Activated CD4-positive, alpha-beta T cell treated with anti-CD3 and anti-CD28 coated beads, Interleukin-2, amount 50 U/mL, for 16 hours (primary cell): ENCODE data around the gene PAX6.

ENCODE experiments used
- DNase-seq: peaks from one replicate; pipeline ENCODE4 v3.0.0-alpha.2; 2020

Gene PAX6

DNA sequence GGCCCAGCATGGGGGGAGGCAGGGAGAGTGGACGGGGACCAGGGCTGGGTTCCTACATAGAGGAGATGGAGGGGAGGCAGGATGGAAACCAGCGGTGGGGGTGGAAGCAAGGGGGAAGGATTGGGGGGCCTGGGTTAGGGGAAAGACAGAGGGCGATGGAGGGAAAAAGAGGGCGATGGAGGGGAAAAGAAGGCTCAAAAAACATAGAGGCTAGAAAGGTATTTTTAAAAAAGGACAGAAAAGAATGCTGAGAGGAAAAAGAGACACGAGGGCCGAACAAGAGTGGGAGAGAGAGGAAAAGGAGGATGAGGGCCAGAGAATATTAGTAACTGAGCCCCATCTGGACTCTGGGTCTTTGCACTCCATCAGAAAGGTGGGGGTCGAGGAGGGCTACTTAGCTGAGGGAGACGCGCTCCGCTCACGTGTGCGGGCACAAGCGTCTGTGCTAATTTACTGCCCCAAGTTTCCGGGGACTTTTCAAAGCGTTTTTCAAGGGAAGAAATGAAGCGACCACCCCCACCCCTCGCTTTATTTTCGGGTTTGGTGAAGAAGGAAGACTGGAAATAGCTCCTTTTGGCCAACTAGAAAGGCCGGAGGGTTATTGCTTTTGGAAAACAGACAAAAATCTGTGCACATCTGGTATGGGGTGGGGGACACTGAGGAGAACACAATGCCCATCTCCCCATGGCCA lies 14.5 kb downstream of the PAX6 start:
- DNase-seq = no peak

DNA sequence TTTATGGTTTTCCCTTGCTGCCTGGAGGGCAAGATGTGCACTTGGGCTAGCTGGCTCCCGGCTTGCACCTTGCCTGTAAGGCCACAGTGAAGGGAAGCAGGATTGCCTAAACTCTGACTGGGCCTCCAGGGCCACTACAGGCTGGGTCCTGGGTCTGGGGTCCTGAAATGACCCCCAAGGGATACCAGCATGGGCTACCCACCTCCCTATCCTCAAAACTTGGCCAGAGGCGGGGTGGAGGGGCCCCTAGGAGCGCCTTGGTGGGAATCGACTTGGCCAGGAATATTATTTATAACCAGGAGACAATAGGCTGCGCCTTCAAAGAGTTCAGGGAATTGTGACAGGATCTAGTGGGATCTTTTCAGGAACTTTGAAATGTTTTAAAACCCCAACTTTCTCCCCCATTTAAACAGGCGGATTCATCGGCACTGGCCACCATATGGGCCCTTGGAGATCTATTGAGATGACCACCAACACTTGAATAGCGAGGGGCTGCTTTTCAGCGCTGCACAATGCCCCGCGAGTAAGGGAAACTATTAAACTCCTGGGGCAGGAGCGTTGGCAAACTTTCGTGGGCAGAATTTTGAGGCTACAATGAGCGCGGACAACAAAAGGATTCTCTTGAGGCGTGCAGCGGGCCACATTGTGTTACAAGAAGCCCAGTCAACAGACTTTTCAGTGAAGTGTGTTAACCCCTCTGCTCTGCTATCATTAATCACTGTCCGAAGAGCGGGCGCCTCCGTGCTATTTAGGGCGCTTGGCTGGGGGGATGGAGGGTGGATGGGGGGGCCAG lies 15.2 kb downstream of the PAX6 start:
- DNase-seq = no peak

DNA sequence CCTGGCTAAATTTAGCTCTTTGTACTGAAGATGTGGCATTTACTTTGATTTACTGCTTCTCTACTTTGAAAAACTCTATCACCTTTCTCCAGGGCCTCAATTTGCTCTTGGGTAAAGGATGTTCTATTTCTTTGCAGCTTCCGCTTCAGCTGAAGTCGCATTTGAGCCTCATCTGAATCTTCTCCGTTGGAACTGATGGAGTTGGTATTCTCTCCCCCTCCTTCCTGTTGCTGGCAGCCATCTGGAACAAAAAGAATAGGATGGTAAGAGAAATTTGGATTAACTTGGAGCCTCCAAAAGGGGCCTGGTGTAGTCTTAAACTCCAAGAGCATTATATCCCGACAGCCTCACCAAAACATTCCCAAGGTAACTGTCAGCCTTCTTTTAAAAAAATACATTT lies 16.6 kb downstream of the PAX6 start:
- no peak for DNase-seq

DNA sequence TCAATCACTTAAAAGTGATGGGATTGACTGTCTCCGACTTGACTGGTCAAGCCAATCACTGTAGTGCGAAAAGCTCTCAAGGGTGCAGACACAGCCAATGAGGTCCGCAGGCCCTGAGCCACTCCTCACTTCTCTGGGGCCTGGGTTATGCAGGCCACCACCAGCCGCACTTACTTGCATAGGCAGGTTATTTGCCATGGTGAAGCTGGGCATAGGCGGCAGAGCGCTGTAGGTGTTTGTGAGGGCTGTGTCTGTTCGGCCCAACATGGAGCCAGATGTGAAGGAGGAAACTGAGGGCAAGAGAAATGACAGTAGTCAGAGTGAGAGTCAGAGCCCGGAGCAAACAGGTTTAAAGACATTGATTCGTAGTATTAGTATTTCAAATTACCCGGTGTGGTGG lies 17.9 kb downstream of the PAX6 start:
- DNase-seq = no peak

DNA sequence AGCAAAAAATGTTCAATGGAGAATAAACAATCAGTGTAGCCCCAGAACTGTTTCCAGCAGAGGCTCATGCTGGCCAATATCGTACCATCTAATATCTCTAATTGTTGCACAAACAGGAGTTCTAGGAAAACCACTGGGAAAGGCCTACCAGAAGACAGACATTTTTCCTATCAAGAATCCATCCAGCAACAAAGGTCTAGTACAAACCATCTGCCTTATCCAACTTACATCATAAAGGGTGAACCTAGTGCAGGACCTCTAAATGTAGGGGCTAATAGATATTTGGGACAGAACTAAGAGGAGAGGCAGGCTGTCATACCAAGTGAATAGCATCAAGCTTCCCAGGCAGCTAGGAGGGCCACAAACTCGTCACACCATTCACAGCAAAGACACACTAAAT lies 18.7 kb downstream of the PAX6 start:
- no peak for DNase-seq

DNA sequence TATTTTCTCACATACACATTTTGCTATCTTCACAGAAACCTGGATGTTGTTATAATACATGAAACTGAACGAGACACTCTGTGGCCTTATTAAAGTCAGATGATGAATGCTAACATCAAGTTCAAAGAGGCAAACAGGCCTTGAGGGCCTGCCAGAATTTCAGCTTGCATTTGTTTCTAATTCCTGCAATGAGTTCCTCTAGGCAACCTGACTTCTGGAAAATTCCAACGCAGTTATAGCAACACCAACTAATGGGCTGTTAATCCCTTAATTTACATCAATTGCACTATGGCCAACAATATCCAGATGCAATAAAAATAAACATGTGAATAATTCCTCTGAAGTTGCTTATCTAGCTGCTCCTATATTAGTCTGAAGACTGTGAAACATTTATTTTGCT lies 19.1 kb downstream of the PAX6 start:
- no peak for DNase-seq

DNA sequence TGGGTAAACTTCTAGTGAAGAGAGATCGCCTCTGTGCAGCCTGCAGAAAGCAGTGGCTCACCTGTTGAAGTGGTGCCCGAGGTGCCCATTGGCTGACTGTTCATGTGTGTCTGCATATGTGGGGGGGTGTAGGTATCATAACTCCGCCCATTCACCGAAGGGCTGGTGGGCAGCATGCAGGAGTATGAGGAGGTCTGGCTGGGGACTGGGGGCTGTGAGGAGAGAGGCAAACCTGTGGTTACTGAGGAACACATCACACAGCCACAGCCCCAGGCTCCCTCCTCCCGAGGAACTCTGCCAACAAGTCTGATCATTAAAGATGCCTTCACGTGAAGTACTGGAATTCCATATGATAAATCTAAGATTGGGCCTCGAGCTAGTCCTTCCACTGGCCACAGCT lies 20.5 kb downstream of the PAX6 start:
- DNase-seq = no peak

DNA sequence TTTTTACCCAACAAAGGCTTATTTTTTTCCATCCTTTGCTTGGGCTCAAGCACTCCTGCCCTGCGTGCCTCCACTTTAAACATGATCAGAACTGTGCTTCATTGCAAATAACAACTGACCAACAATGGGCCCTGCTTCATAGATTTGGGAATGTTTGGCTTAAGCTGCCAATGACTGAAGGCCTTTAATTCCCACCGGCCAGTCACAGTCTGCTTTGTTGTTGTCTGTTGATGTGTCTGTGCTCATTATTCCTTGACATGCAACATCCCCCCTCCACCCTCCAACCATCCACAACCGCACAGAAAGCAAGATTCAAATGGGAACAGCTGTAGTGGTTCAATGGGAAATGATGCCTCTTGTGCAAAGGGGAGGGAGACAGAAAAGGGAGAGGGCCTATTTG lies 23.0 kb downstream of the PAX6 start:
- no peak for DNase-seq

DNA sequence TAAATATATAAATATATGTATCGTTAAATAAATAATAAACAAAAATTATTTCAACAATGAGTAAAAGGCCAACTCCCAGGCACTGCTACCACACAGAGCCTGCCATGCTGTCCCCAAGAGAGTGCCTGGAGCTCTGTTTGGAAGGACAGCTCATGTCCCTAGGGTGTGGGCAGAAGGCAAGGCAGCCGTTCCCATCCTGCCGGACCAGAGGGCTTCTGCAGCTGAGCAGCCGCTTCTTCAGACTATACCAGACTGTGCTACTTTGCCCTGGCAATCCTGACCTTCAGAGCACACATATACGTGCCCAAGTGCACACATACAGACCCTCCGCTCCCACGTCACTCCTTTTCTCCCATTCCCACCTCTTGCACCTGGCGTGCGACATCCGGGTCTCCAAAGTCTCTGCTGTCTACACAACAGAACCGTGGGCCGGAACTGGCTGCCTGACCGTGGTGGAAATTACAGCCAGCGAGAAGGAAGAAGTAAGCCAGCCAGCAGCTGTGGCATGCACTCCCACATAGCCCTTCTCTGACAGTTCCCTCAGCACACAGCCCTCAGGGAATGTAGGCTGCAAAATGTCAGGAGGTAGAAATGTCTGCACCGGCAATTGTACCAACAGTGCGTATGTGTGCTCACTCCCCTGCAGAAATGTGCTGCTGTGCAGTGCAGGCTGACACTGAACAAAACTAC lies 24.0 kb downstream of the PAX6 start:
- no peak for DNase-seq

DNA sequence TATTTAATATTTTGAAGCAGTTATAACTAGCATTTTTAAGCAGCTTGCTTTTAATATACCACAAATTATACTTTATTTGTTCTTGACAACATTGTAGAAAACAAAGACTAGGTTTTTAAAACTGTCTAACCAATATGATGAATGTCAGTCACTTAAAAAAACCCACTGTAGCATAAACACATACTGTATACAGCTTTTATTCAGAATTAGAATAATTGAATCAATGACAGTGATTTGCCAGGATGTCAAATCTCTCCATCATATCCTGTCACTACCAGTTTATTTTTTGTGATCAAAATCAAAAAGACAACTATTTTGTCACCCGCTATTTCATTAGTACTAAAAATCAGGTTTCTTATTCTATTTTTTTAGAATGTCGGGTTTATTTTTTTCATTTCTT lies 26.5 kb downstream of the PAX6 start:
- no peak for DNase-seq

DNA sequence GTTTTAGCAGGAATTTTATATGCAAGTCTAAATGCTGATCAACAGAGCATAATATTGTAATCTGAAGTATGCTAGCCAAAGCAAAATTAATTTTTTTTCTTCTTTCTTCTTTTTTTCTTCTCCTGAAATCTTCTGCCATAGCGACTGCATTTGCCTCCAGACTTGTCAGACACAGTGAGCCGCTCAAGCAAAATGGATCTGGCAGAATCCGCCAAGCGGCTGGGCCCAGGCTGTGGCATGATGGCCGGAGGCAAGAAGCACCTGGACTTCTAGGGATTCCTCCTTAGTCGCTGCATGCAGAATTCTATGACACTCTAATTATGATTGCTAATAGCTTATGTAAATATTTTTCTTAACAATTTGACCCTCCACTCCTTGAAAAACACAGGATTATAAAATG lies 27.9 kb downstream of the PAX6 start:
- DNase-seq = no peak

DNA sequence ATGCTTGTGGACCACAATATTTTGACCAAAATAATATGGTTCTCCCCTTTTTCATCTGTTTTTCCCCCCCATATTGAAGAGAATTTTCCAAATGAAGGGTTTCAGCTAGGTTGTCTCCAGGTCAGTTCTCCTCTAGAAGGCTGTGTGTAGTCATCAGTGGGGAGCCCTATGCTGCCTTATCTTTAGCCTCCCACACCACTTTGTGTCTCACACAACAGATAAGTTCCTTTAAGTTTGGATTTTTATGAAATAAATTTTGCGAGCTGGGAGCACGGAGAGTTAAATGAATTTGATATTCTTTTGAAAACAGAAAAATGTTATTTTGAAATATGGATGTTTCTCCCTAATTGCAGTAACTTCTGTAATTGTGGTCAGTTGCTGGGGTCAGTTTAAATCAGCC lies 28.9 kb downstream of the PAX6 start:
- DNase-seq = no peak

DNA sequence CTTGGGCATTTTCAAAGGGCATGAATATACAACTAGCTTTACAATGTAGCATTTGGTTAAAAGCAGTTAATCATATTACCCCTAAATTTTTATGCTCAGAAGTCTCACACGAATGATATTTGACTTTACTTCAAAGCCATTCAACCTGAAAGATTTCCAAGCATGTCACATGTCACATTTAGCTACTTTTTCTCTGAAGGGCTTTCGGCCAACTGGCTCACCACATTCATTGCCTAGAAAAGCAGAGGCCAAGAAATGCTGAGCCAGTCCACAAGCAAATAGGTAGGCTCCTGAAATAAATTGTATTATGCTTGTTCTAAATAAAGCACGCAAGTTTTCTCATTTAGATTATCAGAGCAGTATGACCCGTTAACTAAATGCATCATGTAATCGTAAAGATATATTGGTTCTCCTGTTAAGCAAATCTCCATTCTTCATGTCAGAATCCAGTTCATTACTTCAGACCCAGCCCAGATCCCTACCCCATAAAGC lies 30.6 kb downstream of the PAX6 start:
- no peak for DNase-seq

DNA sequence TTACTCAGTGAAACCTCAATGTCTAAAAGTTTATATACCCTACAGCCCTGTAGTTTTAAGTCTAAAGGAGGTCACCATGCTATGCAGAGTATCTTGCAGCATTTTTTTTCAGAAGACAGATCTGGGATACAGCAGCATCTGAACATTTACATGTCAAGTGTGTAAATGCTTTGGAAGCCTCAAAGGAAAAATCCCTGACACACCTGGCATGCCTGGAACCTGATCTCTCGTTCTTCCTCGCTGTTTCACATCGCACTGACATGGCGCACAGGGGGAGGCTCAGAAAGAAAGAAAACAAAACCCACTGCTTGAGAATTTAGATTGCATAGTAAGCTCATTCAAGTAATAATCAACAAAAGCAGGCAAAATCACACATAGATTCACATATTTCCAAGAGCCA lies 31.0 kb downstream of the PAX6 start:
- no peak for DNase-seq

DNA sequence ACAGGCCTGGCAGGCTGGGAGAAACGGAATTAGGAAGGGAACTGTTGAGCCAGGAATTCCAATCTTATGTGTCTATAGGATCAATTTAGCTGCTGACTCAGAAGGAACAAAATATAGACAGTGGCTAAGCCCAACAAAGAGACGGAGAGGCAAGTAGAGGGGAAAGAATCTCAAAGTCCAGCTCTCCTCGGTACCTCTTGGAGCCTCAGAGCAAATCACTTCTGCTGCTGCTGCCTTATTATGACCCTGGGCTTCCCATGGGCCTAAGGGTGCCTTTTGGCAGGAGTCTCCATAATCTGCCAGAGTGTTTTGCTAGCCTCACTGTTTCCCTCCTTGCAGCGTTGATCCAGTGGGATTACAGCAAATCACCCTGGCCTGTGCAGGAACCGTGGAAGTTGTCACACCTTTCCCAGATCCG lies 31.7 kb downstream of the PAX6 start:
- DNase-seq = no peak

DNA sequence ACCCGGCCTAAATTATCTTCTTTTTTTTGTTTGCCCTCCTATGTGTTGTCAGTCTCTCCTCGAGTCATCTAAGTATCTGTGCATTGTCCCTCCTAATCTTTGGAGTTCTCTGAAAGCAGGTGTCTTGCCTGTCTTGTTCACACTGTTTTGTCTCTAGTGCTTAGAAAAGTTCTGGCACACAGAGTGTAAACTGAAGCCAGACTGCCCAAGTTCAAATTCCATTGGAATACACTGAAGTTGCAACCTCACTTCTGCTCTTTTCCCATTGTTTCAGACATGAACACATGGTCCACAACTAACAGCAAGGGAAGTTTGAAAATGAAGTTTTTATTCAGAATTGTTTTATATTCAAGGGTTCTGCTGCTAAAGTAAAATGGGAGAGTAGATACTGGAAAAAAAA lies 38.7 kb downstream of the PAX6 start:
- no peak for DNase-seq

DNA sequence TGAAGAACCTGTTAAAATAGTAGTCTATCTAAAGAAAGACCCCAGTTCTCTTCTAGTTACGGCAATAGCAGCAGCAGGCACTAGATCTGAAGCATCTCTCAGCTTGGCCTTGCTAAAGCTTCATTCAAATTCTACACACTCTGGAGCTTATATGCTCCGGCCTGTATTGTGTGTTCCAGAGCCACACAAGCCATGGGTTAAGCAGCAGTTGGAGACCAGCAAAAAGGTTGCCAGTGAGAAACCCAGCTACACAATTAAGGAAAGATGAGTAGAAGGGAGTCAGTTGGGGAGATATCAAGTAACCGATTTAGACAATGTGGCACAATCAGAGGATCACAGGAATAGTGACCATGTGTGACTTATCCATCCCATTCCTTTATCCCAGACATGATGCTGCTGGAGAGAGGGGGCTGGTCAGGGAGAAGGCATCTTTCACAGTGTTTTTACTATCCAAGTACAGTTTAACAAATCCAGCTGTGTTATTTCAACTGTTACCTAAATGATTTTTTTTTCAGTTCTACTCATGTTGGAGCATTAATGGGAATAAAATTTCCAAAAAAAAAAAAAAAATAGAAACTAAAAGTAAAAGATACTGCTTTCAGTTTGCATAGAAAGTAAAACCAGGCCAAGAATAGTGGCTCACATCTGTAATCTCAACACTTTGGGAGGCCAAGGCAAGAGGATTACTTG lies 41.0 kb downstream of the PAX6 start:
- no peak for DNase-seq

DNA sequence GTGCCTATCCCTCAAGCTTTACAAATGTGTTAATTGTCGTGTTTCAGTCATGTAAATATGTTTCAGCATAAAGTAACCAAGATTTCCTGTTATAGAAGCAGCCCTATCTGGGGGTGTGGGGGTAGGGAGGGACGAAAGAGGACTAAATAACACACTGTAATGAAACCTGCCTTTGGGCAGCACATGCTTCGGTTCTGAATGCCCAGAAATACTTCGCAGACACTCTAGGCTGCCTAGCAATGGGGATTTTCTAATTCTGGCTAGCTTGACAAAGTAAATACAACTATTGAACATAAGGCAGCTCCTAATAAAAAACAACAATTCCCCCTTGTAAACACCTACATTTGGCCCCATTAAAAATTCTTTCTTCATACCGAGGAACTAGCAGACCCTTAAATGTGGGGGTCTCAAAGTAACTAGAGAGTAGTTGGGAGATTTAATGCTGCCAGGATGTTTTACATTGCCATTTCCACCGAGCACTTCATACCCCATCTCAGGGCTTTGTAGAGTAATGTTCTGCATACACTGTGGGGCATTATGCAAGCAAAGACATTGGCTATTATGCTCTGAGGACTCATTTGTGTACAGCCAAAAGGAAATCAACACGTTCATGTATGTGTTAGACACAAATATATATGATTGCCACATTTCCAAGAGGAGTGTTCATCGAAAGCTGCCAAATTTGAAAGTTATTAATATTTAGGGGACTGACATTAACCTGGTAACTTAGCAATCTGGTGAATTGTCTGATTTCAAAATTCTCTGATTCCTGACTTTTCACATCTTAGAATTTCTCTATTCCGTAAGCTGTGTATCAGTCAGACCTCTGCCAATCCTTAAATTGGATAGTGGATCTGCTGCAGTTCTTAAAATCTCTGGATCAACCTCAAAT lies 42.1 kb downstream of the PAX6 start:
- DNase-seq = no peak

DNA sequence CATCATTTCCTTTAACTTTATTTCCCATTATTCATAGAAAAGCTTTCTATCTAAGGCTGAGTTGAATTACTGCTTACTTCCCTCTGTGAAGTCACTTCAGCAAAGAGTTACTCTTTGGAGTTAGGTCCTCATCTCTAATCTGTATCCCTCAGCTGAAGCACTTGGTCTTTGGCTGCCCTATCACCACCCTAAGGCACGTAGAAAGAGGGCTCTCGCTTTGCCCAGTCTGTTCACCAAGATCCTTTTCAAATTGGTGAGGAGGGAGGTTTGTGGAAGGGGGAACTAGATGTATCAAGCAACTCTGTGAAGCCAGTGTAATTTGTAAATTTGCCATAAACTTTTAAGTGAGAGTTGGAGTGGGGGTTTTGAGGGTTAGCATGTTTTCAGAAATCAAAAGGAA lies 43.4 kb downstream of the PAX6 start:
- DNase-seq = no peak

DNA sequence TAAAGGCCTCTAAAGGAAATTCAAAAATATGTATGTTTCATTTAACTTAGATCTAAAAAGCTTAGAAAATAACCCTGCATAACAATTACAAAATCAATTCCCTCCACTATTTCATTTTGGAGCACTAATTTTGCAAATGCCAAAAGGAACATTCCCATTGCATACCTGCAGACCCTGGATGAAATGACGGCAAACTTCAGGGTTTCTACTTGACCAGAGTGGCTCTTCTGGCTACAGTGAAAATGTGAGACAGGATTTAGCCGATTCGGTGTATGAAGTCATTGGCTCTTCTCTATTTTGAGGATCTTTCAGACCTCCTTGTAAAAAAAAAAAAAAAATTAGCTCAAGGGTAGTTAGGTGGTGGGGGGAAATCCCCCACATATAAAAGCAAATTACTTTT lies 44.1 kb downstream of the PAX6 start:
- no peak for DNase-seq

DNA sequence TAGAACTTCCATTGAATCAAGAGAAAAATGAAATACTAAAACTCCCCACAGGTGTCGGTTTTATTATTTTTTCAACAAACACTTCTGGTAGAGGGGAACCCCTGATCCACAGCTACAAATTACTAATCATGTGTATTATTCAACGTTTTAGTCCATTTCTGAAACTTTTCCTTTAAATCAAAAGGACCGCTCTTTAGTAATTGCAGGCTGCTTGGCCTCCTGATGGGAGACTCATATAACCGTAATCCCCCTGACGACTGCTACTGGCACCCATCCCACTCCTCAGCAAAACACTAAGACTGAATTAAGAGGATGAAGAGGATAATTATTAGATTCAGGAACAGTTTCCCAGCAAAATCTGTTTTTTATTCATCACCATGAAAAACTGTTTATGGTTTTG lies 46.4 kb downstream of the PAX6 start:
- DNase-seq = no peak

DNA sequence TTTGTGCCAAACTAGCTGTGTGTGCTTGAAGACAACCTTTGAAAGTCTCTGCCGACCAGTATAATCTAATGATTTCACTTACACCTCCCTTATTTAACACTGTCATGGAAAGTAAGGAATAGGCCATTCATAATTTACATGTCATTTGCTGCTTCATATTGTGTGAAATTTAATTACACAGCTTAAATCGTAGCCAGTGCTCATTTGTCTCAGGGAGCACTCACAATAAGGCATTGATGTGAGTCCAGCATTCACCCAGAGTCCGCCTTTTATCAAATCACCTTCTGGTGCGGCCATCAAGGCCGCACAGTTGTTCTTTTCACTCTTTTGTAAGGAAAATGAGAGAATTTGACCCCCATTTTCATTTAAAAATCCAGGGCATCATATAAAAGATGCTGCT lies 46.9 kb downstream of the PAX6 start:
- DNase-seq = no peak
